ENCODE data around the gene GDF7. TPM values are rescaled to one million over a fixed set of nuclear protein-coding genes. Genes with fewer than 3 reads are reported as not detected.

Gene GDF7
- total RNA-seq, 1 experiment from 2014 or later = 0.04 TPM

- H3K36me3 Mint-ChIP-seq (ENCODE audit: insufficient read depth in 1 of 3, low read depth in 3 of 3) = no peaks in the 10 kb centered on the region
- no peaks in the 10 kb centered on the region for H3K79me2 ChIP-seq (ENCODE audit: insufficient read depth, low read length)
- H3T11ph ChIP-seq (ENCODE audit: low read length) = no peak overlapping the region
- no peak overlapping the region for H4K91ac ChIP-seq (ENCODE audit: insufficient read length, low read depth, low read length)
- no peaks in the 10 kb centered on the region for H4K20me1 ChIP-seq (ENCODE audit: control insufficient read depth, insufficient read depth, insufficient read length)
- peaks cover 94% of the 10 kb centered on the region for H3K27me3 Mint-ChIP-seq (ENCODE audit: low read depth)
- peaks cover 18% of the 10 kb centered on the region for H3K23me2 ChIP-seq (ENCODE audit: insufficient read length, low read depth, low read length, poor library complexity, severe bottlenecking)
- no peak overlapping the region for H3K4ac ChIP-seq (ENCODE audit: low read depth, low read length)
- H3K9me3 ChIP-seq (ENCODE audit: control insufficient read depth, low read depth, low read length) = no peaks in the 10 kb centered on the region
- H3K4me2 ChIP-seq (ENCODE audit: insufficient read depth, insufficient read length, low read length) = no peak overlapping the region
- peaks cover 57% of the 10 kb centered on the region for H3K27me3 ChIP-seq (ENCODE audit: insufficient read depth, low read length)
- no peak for TF ChIP-seq CTCF (conservative IDR thresholded peaks at IDR 0.05)
- H4K8ac ChIP-seq (replicated peaks; ENCODE audit: insufficient read length, low read depth, low read length) = no peak overlapping the region
- H2BK120ac ChIP-seq (ENCODE audit: low read depth, low read length, poor library complexity, severe bottlenecking) = no peak overlapping the region
- no peak overlapping the region for H2BK15ac ChIP-seq (ENCODE audit: low read depth, low read length)
- no CpG with 5 or more reads among the region's 7 CpGs for WGBS (ENCODE audit: extremely low coverage, insufficient read length, low lambda C conversion rate)
- H3K4me3 Mint-ChIP-seq = no peak overlapping the region
- peaks cover 0 to 2% of the 10 kb centered on the region in 2 experiments; a peak in 1 of 5 replicates for H3K9me3 Mint-ChIP-seq
- H2BK20ac ChIP-seq (ENCODE audit: low read depth, low read length, poor library complexity, severe bottlenecking) = no peak overlapping the region
- no peak overlapping the region for H4K5ac ChIP-seq (ENCODE audit: insufficient read length, low read depth, low read length)
- H3K79me1 ChIP-seq (ENCODE audit: insufficient read depth, low read depth, low read length, poor library complexity, severe bottlenecking) = no peaks in the 10 kb centered on the region
- no peak overlapping the region for H2BK12ac ChIP-seq (ENCODE audit: insufficient read length, low read depth, low read length)
- no peaks in the 10 kb centered on the region for H3K4me1 ChIP-seq (ENCODE audit: insufficient read depth, low read length)
- no peak overlapping the region for H3K14ac ChIP-seq (ENCODE audit: insufficient read depth, low read length)
- DNase-seq = peak; percentile 25
- no peak overlapping the region for H3K27ac Mint-ChIP-seq
- no peak overlapping the region for H3K27ac ChIP-seq (ENCODE audit: insufficient read length, low read depth, low read length)
- no peak overlapping the region for H3K23ac ChIP-seq (ENCODE audit: insufficient read length, low read depth, low read length)
- no peak overlapping the region for H2BK5ac ChIP-seq (ENCODE audit: insufficient read length, low read length)
- H3K9ac ChIP-seq (ENCODE audit: extremely low read depth, insufficient read length, low read length) = no peak overlapping the region
- no peak overlapping the region for H3K56ac ChIP-seq (ENCODE audit: insufficient read length, low read depth, low read length)
- H3K18ac ChIP-seq (ENCODE audit: insufficient read length, low read depth, low read length) = no peak overlapping the region
- H2AFZ ChIP-seq (ENCODE audit: low read length) = no peak overlapping the region
- H3K4me1 Mint-ChIP-seq = peaks cover 7 to 33% of the 10 kb centered on the region in 2 experiments
- no peak overlapping the region for H2AK5ac ChIP-seq (ENCODE audit: insufficient read length, low read length)
These were observed 3.5 kb upstream of the GDF7 start for GRCh38 chr2:20663196-20664070.

All from H9 (cell line).